BLaER1 (cell line): Measurements from ENCODE around the gene OR7D2.

Experiments used
- H3K27ac ChIP-seq: shearing (Covaris generic); formaldehyde crosslinking; 2 replicates; pipeline ENCODE4 v1.8.1; 2022
- H3K27me3 ChIP-seq: shearing (Covaris generic); formaldehyde crosslinking; 2 replicates; pipeline ENCODE4 v1.8.1; 2022
- H3K36me3 ChIP-seq: shearing (Covaris generic); formaldehyde crosslinking; 2 replicates; pipeline ENCODE4 v1.8.1; 2022
- H3K4me1 ChIP-seq: shearing (Covaris generic); formaldehyde crosslinking; 2 replicates; pipeline ENCODE4 v1.8.1; 2022
- H3K4me2 ChIP-seq: shearing (Covaris generic); formaldehyde crosslinking; 2 replicates; pipeline ENCODE4 v1.8.1; 2022
- H3K4me3 ChIP-seq: shearing (Covaris generic); formaldehyde crosslinking; 2 replicates; pipeline ENCODE4 v1.8.1; 2022
- H3K9ac ChIP-seq: shearing (Covaris generic); formaldehyde crosslinking; 2 replicates; pipeline ENCODE4 v1.8.1; 2022
- H3K9me3 ChIP-seq: shearing (Covaris generic); formaldehyde crosslinking; 2 replicates; pipeline ENCODE4 v1.8.1; 2022
- H4K20me1 ChIP-seq: shearing (Covaris generic); formaldehyde crosslinking; 2 replicates; pipeline ENCODE4 v1.8.1; 2022
- Cebpa-rat ChIP-seq: shearing (Covaris generic); IDR thresholded peaks from 2 replicates; pipeline ENCODE4 v1.8.1; 2022

The OR7D2 gene

DNA sequence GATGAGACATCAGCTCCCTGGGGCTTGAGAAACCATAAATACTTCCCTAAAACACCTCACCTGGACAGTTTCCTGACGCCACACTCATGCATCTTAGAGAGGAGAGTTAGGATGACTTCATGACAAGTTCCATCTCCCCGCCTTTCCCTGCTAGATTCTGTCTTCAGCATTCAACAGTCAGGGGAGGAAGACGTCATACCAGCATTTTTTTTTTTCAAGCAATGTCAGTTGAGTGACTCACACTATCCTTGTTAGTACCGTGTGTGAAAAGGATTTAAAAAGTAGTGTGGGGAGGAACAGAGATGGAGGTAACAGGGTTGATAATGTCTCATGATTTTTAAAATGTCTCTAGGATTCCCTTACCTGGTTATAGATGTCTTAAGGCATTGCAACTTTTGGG is at the start of gene OR7D2:
OR7D2 (plus strand) TSS at position 79 of the 400 bp plus-strand sequence. CDS start 6,803 bp downstream, outside the sequence.
- Histone ChIP-seq H3K4me1 (no peaks in the 10 kb centered on the region), H3K4me3 (no peak within 1 kb of the TSS), H3K36me3 (no peaks in the 10 kb centered on the region), H3K27me3 (no peaks in the 10 kb centered on the region), H4K20me1 (no peaks in the 10 kb centered on the region), H3K27ac (no peak within 1 kb of the TSS), H3K9me3 (no peaks in the 10 kb centered on the region), H3K4me2 (no peak within 1 kb of the TSS), H3K9ac (no peak within 1 kb of the TSS)
- TF ChIP-seq Cebpa-rat = no peak

DNA sequence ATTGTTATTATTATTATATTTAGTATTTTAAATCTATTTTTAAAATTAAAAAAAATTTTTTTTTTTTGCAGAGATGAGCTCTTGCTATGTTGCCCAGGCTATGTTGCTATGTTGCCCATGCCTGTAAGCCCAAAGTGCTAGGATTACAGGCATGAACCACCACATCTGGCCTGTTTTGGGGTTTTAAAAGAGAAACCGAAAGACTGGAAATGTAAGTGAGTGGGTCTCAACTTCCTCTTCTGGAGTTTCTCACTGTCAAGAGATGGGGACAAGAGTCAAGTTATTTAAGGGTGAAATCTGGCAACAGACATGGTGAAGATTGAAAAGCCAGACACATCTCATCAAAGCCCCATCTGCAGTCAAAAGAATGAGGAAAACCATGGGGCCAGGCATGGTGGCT is 47.8 kb upstream of the OR7D2 start:
- H3K4me1 ChIP-seq = peaks cover 19% of the 10 kb centered on the region
- peak overlapping the region; percentile 55 for H3K27ac ChIP-seq
- TF ChIP-seq Cebpa-rat = no peak
- H3K36me3 ChIP-seq = no peaks in the 10 kb centered on the region
- H3K4me2 ChIP-seq = peak overlapping the region; percentile 34
- H3K9ac ChIP-seq = no peak overlapping the region
- no peak overlapping the region for H3K4me3 ChIP-seq
- no peaks in the 10 kb centered on the region for H3K9me3 ChIP-seq
- H4K20me1 ChIP-seq = no peaks in the 10 kb centered on the region
- no peaks in the 10 kb centered on the region for H3K27me3 ChIP-seq

DNA sequence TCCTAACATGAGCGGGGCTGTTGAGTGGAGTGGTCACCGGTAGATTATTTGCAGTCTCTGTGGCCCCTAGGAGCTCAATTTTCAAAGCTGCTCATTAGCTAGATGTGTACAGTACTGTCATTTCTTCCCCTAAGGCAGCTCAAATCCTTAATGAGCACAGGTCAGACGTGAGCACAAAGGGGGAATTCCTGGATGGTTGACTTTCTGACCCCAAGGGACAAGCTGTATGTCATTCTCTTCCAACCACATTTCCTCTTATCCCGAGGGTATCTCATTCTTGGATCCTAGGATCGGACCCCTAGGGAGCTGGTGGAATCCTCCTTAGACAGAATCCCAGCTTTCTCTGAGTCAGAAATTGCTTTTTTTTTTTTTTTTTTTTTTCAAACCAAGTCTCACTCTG is 46.4 kb upstream of the OR7D2 start:
- Histone ChIP-seq H4K20me1 (no peaks in the 10 kb centered on the region), H3K4me3 (no peak overlapping the region), H3K27ac (no peak overlapping the region), H3K9ac (no peak overlapping the region), H3K36me3 (no peaks in the 10 kb centered on the region), H3K4me2 (no peak overlapping the region), H3K9me3 (no peaks in the 10 kb centered on the region), H3K27me3 (no peaks in the 10 kb centered on the region), H3K4me1 (peaks cover 24% of the 10 kb centered on the region)
- no peak for TF ChIP-seq Cebpa-rat

DNA sequence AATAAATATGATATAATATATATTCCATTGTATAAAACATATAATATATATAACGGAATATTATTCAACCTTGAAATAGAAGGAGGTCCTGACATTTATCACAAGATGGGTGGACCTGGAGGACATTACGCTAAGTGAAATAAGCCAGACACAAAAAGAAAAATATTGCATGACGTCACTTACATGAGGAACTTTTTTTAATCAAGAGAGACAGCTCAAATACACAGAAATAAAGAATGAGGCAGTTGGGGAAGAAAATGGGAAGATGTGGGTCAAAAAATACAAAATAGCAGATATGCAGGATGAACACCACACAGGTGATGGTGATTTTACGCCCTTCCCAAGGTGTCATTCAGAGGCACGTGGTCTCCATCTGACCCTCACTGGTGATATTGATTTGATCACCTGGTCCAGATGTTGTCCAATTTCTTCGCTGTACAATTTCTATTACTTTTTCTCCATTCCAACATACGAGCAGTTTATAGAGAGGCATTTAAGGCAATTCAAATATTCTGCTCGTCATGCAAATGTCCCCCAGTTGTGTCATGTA is 39.1 kb upstream of the OR7D2 start:
- Histone ChIP-seq H3K9me3 (peaks cover 27% of the 10 kb centered on the region), H3K4me2 (peak overlapping the region; percentile 70)

DNA sequence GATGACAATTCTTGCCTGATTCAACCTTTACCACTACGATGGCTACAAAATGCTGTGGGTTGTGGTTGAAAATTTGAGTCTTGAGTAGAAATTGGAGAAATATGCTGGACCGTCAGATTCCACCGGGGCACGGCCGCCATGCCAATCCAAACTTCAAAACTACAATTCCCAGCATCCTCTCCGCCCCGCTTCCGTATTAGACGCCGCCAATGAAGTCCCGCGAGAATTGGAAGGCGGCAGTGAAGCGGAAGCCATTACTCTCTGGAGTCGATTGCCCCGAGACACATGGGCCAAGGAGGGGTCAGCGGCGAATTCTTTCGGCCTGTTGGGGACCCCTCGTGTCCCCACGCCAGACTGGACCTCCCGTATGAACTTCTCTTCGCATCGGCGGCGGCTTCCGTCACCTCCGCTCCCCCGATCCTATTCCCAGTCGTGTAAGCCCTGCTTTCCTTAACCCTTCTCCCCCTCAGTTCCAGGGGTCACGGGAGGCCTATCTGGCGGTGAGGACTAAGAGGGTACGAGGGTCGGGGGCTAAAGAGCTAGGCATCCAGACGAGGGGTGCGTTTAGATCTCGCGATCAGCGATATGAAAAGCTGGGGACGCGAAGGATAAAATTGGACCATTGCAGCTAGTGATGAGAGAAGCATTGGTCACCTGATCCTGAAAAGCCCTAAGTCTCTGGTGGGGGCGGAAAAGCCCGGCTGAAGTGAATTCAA is 38.5 kb upstream of the OR7D2 start, which contains the start of gene ZNF317:
ZNF317 (plus strand) TSS at position 239 of the 716 bp plus-strand sequence. CDS start 15,620 bp downstream, outside the sequence.
- Histone ChIP-seq H4K20me1 (peaks cover 24% of the 10 kb centered on the region; the same call in 1 of the 2 replicates), H3K9ac (peak within 1 kb of the TSS; percentile 90), H3K4me1 (peaks cover 25% of the 10 kb centered on the region), H3K4me3 (peak within 1 kb of the TSS; percentile 78), H3K27me3 (no peaks in the 10 kb centered on the region), H3K9me3 (peaks cover 34% of the 10 kb centered on the region), H3K36me3 (peaks cover 32% of the 10 kb centered on the region), H3K4me2 (peak within 1 kb of the TSS; percentile 70), H3K27ac (peak within 1 kb of the TSS; percentile 91)
- TF ChIP-seq Cebpa-rat = no peak

More for the DNA sequence above, 39.1 kb upstream of the OR7D2 start:
- peaks cover 17% of the 10 kb centered on the region; the same call in 1 of the 2 replicates for H4K20me1 ChIP-seq
- peaks cover 25% of the 10 kb centered on the region for H3K4me1 ChIP-seq
- H3K27me3 ChIP-seq = no peaks in the 10 kb centered on the region
- H3K4me3 ChIP-seq = peak overlapping the region; percentile 78
- peak overlapping the region; percentile 90 for H3K9ac ChIP-seq
- no peak for TF ChIP-seq Cebpa-rat
- H3K36me3 ChIP-seq = peaks cover 26% of the 10 kb centered on the region
- peak overlapping the region; percentile 91 for H3K27ac ChIP-seq

DNA sequence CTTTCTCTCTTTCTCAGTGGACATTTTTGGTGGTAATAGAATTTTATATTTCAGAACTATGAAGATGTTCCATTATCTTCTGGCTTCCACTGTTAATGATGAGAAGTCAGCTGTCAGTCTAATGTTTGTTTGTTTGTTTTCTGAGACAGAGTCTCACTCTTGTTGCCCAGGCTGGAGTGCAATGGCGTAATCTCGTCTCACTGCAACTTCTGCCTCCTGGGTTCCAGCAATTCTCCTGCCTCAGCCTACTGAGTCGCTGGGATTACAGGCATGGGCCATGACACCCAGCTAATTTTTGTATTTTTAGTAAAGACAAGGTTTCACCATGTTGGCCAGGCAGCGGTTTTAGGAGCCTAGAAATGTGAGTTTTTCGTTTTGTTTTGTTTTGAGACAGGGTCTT is 33.9 kb upstream of the OR7D2 start:
- H3K27me3 ChIP-seq = no peaks in the 10 kb centered on the region
- no peak overlapping the region for H3K4me2 ChIP-seq
- H3K36me3 ChIP-seq = peaks cover 78% of the 10 kb centered on the region
- H3K4me3 ChIP-seq = peak overlapping the region; percentile 26; the same call in 1 of the 2 replicates
- peaks cover 61% of the 10 kb centered on the region for H4K20me1 ChIP-seq
- peaks cover 14% of the 10 kb centered on the region for H3K4me1 ChIP-seq
- TF ChIP-seq Cebpa-rat = no peak
- no peak overlapping the region for H3K9ac ChIP-seq
- H3K27ac ChIP-seq = no peak overlapping the region
- peaks cover 80% of the 10 kb centered on the region for H3K9me3 ChIP-seq

DNA sequence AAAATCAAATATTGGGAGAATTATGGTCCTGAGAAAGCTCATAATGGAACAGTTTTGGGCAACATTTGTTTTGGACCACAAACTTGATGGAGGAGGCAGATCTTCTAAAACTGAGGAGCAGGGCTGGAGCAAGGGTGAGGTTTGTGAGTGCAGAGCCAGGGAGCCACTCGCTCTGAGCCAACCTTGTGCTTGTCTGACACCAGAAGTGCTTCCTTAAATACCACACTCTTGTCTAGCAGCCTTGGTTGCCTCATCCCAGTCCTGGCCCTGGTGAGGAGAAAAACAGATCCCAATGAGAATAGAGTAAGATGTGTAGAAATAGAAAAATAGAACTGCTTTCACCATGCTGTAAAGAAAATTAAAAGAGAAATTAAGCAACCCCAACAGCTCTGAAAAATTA is 31.9 kb upstream of the OR7D2 start:
- Histone ChIP-seq H3K4me1 (peaks cover 5% of the 10 kb centered on the region), H3K27me3 (no peaks in the 10 kb centered on the region), H3K9ac (no peak overlapping the region), H4K20me1 (peaks cover 67% of the 10 kb centered on the region), H3K9me3 (peaks cover 98% of the 10 kb centered on the region), H3K27ac (no peak overlapping the region), H3K36me3 (peaks cover 95% of the 10 kb centered on the region), H3K4me2 (no peak overlapping the region), H3K4me3 (no peak overlapping the region)
- TF ChIP-seq Cebpa-rat = no peak

DNA sequence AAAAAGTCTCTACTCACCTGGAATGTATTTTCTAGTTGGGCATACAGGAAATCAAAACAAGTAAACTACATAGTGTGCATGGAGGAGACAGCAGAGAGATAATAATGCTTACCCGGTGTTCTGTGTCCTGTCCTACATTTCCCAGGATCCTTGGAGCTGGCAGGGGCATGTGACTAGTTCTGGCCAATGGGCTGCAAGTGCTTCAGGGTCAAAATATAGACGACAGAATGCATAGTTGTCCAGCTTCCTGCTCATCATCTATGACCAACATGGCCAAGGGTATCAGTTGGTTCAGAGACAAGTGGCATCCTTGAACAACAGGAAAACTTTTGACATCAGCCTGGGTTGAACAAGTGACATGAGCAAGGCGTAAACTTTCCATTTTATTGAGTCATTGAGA is 30.1 kb upstream of the OR7D2 start:
- H4K20me1 ChIP-seq = peaks cover 81% of the 10 kb centered on the region
- peaks cover 100% of the 10 kb centered on the region for H3K9me3 ChIP-seq
- H3K27me3 ChIP-seq = no peaks in the 10 kb centered on the region
- no peaks in the 10 kb centered on the region for H3K4me1 ChIP-seq
- H3K4me3 ChIP-seq = no peak overlapping the region
- no peak overlapping the region for H3K9ac ChIP-seq
- H3K4me2 ChIP-seq = no peak overlapping the region
- peaks cover 98% of the 10 kb centered on the region for H3K36me3 ChIP-seq
- no peak overlapping the region for H3K27ac ChIP-seq
- no peak for TF ChIP-seq Cebpa-rat

DNA sequence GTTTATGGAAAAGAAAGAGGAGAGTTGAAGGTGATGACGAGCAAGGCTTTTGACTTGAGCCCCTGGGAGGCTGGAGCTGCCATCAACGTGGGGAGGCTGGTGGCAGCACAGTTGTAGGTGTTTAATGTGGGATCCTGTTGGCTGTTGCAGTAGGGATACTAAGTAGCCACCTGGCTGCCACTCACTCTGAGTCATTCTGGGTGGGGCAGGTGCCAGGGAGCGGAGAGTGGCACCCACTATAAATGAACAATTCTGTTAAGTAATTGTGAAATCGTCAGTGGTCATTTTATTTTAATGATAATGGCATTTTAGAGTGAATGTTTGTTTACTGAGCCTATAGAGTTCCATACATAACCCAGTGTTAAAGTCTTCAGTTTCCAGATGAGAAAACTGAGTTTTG is 28.8 kb upstream of the OR7D2 start:
- no peaks in the 10 kb centered on the region for H3K4me1 ChIP-seq
- peaks cover 100% of the 10 kb centered on the region for H3K36me3 ChIP-seq
- no peak overlapping the region for H3K4me2 ChIP-seq
- H3K4me3 ChIP-seq = no peak overlapping the region
- H3K27me3 ChIP-seq = no peaks in the 10 kb centered on the region
- no peak overlapping the region for H3K27ac ChIP-seq
- H3K9ac ChIP-seq = no peak overlapping the region
- H3K9me3 ChIP-seq = peaks cover 99% of the 10 kb centered on the region
- H4K20me1 ChIP-seq = peaks cover 90% of the 10 kb centered on the region
- no peak for TF ChIP-seq Cebpa-rat

DNA sequence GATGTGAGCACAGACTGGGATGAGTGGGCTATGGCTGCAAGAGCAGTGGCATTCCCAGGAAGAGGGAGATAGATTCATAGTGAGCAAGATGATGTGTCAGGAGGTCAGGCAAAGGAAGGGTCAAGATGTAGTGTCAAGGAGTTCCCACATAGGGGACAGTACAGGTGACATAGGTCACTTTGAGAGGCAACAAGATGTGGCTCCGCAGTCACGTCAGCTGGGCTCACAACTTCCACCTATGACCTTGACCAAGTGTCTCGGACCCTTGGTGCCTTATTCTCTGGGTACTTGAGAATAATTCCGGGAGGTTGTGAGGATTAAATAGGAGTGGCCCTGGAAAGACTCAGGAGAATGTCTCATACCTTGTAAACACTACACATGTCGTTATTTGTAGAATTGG is 28.1 kb upstream of the OR7D2 start:
- peaks cover 100% of the 10 kb centered on the region for H3K36me3 ChIP-seq
- H3K4me3 ChIP-seq = no peak overlapping the region
- no peak for TF ChIP-seq Cebpa-rat
- no peaks in the 10 kb centered on the region for H3K4me1 ChIP-seq
- no peak overlapping the region for H3K4me2 ChIP-seq
- no peak overlapping the region for H3K9ac ChIP-seq
- H3K9me3 ChIP-seq = peaks cover 99% of the 10 kb centered on the region
- peaks cover 93% of the 10 kb centered on the region for H4K20me1 ChIP-seq
- no peak overlapping the region for H3K27ac ChIP-seq
- H3K27me3 ChIP-seq = no peaks in the 10 kb centered on the region
